ENCODE results near the gene TRNP1.

The TRNP1 gene

GRCh38 chr1:27004471-27005165 is 11.1 kb downstream of the TRNP1 start:
- Histone ChIP-seq H3K4me3 (ENCODE audit: low read length) (no peak overlapping the region), H3K36me3 (ENCODE audit: insufficient read depth, low read length) (peaks cover 43% of the 10 kb centered on the region), H3K27me3 (ENCODE audit: insufficient read depth, low read length) (no peaks in the 10 kb centered on the region), H3K9me3 (ENCODE audit: insufficient read depth, low read depth, low read length) (no peaks in the 10 kb centered on the region), H3K9ac (ENCODE audit: low read depth, low read length) (peak overlapping the region; percentile 6; the same call in 1 of the 2 replicates), H3K4me1 (ENCODE audit: insufficient read depth, low read length) (peaks cover 69% of the 10 kb centered on the region), H3K27ac (ENCODE audit: low read depth, low read length) (peak overlapping the region; percentile 98; the same call in 1 of the 2 replicates)
- 66% methylated on average over 10 of the region's 10 CpGs for WGBS

- Histone ChIP-seq H3K4me3 (ENCODE audit: low read length) (no peak overlapping the region), H3K36me3 (ENCODE audit: insufficient read depth, low read length) (peaks cover 43% of the 10 kb centered on the region), H3K27ac (ENCODE audit: low read depth, low read length) (peak overlapping the region; percentile 98), H3K27me3 (ENCODE audit: insufficient read depth, low read length) (no peaks in the 10 kb centered on the region), H3K9ac (ENCODE audit: low read depth, low read length) (peak overlapping the region; percentile 6; the same call in 1 of the 2 replicates), H3K9me3 (ENCODE audit: insufficient read depth, low read depth, low read length) (no peaks in the 10 kb centered on the region), H3K4me1 (ENCODE audit: insufficient read depth, low read length) (peaks cover 69% of the 10 kb centered on the region)
- WGBS, result 85% methylated on average over 3 of the region's 3 CpGs
These were observed 11.7 kb downstream of the TRNP1 start for GRCh38 chr1:27005166-27005530.

- H3K27me3 ChIP-seq (ENCODE audit: insufficient read depth, low read length), result no peaks in the 10 kb centered on the region
- peaks cover 38% of the 10 kb centered on the region for H3K36me3 ChIP-seq (ENCODE audit: insufficient read depth, low read length)
- H3K9me3 ChIP-seq (ENCODE audit: insufficient read depth, low read depth, low read length), result no peaks in the 10 kb centered on the region
- WGBS, result 93% methylated on average over 48 of the region's 48 CpGs
- no peak overlapping the region for H3K4me3 ChIP-seq (ENCODE audit: low read length)
- H3K9ac ChIP-seq (ENCODE audit: low read depth, low read length), result peak overlapping the region; percentile 64
- peak overlapping the region; percentile 98 for H3K27ac ChIP-seq (ENCODE audit: low read depth, low read length)
- peaks cover 67% of the 10 kb centered on the region for H3K4me1 ChIP-seq (ENCODE audit: insufficient read depth, low read length)
These were observed 12.4 kb downstream of the TRNP1 start for GRCh38 chr1:27005648-27006496.

GRCh38 chr1:27006683-27007082 is 13.2 kb downstream of the TRNP1 start:
- no peaks in the 10 kb centered on the region for H3K9me3 ChIP-seq (ENCODE audit: insufficient read depth, low read depth, low read length)
- WGBS, result 50% methylated on average over 13 of the region's 13 CpGs
- H3K27me3 ChIP-seq (ENCODE audit: insufficient read depth, low read length), result no peaks in the 10 kb centered on the region
- H3K36me3 ChIP-seq (ENCODE audit: insufficient read depth, low read length), result peaks cover 38% of the 10 kb centered on the region
- peak overlapping the region; percentile 64 for H3K9ac ChIP-seq (ENCODE audit: low read depth, low read length)
- no peak overlapping the region for H3K4me3 ChIP-seq (ENCODE audit: low read length)
- H3K4me1 ChIP-seq (ENCODE audit: insufficient read depth, low read length), result peaks cover 67% of the 10 kb centered on the region
- peak overlapping the region; percentile 98 for H3K27ac ChIP-seq (ENCODE audit: low read depth, low read length)

DNA sequence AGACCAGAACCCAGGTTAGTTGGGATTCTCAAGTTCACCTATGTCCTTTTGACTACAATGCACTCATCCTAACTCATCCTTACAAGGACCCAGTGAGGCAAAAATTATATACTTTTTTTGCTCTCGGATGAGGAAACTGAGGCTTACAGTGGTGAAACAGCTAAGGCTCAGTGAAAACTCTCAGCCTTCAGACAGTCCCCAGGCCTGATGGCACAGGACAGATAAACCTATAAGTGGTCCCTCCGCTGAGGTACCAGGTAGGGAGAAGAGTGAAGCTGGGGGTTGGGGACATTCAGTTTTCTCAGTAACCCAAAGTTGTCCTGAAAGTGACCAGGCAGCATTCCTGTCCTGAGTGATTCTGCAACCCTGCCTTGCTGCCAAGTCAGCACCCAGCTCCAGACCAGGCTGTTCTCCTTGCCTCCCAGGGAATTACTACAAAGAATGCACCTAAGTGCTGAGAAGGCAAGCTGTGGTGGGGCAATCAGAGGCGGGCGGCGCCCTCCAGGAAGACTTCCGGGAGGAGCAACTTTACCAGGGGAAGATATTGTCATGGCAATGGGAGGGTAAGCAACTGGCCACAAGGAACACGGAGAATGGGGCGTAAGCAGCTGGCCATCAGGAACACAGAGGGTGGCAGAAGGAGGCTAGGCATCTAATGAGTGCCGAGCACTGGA is 14.6 kb downstream of the TRNP1 start:
- 34% methylated on average over 9 of the region's 9 CpGs for WGBS

GRCh38 chr1:27009601-27010197 is 16.2 kb downstream of the TRNP1 start:
- H3K4me3 ChIP-seq (ENCODE audit: low read length), result peak overlapping the region; percentile 91
- no peaks in the 10 kb centered on the region for H3K27me3 ChIP-seq (ENCODE audit: insufficient read depth, low read length)
- H3K9ac ChIP-seq (ENCODE audit: low read depth, low read length), result no peak overlapping the region; the same call in 1 of the 2 replicates
- 64% methylated on average over 6 of the region's 6 CpGs for WGBS
- no peaks in the 10 kb centered on the region for H3K9me3 ChIP-seq (ENCODE audit: insufficient read depth, low read depth, low read length)
- H3K4me1 ChIP-seq (ENCODE audit: insufficient read depth, low read length), result peaks cover 54% of the 10 kb centered on the region
- peak overlapping the region; percentile 80; the same call in 1 of the 2 replicates for H3K27ac ChIP-seq (ENCODE audit: low read depth, low read length)
- peaks cover 25% of the 10 kb centered on the region for H3K36me3 ChIP-seq (ENCODE audit: insufficient read depth, low read length)

More for the DNA sequence above, 14.6 kb downstream of the TRNP1 start:
- H3K27ac ChIP-seq (ENCODE audit: low read depth, low read length), result peak overlapping the region; percentile 94
- H3K36me3 ChIP-seq (ENCODE audit: insufficient read depth, low read length), result peaks cover 38% of the 10 kb centered on the region
- peaks cover 64% of the 10 kb centered on the region for H3K4me1 ChIP-seq (ENCODE audit: insufficient read depth, low read length)
- H3K9ac ChIP-seq (ENCODE audit: low read depth, low read length), result peak overlapping the region; percentile 57
- peak overlapping the region; percentile 30 for H3K4me3 ChIP-seq (ENCODE audit: low read length)
- H3K9me3 ChIP-seq (ENCODE audit: insufficient read depth, low read depth, low read length), result no peaks in the 10 kb centered on the region
- no peaks in the 10 kb centered on the region for H3K27me3 ChIP-seq (ENCODE audit: insufficient read depth, low read length)

GRCh38 chr1:27010226-27010994 is 16.9 kb downstream of the TRNP1 start:
- WGBS, result 41% methylated on average over 5 of the region's 5 CpGs
- H3K4me3 ChIP-seq (ENCODE audit: low read length), result peak overlapping the region; percentile 91
- no peaks in the 10 kb centered on the region for H3K9me3 ChIP-seq (ENCODE audit: insufficient read depth, low read depth, low read length)
- peak overlapping the region; percentile 6; the same call in 1 of the 2 replicates for H3K9ac ChIP-seq (ENCODE audit: low read depth, low read length)
- H3K36me3 ChIP-seq (ENCODE audit: insufficient read depth, low read length), result peaks cover 18% of the 10 kb centered on the region
- H3K27me3 ChIP-seq (ENCODE audit: insufficient read depth, low read length), result no peaks in the 10 kb centered on the region
- H3K27ac ChIP-seq (ENCODE audit: low read depth, low read length), result peak overlapping the region; percentile 80; the same call in 1 of the 2 replicates
- H3K4me1 ChIP-seq (ENCODE audit: insufficient read depth, low read length), result peaks cover 47% of the 10 kb centered on the region

- Histone ChIP-seq H3K27me3 (ENCODE audit: insufficient read depth, low read length) (no peaks in the 10 kb centered on the region), H3K36me3 (ENCODE audit: insufficient read depth, low read length) (peaks cover 10% of the 10 kb centered on the region), H3K27ac (ENCODE audit: low read depth, low read length) (peak overlapping the region; percentile 71; the same call in 1 of the 2 replicates), H3K4me3 (ENCODE audit: low read length) (peak overlapping the region; percentile 91), H3K4me1 (ENCODE audit: insufficient read depth, low read length) (peaks cover 41% of the 10 kb centered on the region), H3K9me3 (ENCODE audit: insufficient read depth, low read depth, low read length) (no peaks in the 10 kb centered on the region), H3K9ac (ENCODE audit: low read depth, low read length) (peak overlapping the region; percentile 79)
- under 1% methylated on average over 10 of the region's 15 CpGs for WGBS
These were observed 17.7 kb downstream of the TRNP1 start for GRCh38 chr1:27011058-27011764.

DNA sequence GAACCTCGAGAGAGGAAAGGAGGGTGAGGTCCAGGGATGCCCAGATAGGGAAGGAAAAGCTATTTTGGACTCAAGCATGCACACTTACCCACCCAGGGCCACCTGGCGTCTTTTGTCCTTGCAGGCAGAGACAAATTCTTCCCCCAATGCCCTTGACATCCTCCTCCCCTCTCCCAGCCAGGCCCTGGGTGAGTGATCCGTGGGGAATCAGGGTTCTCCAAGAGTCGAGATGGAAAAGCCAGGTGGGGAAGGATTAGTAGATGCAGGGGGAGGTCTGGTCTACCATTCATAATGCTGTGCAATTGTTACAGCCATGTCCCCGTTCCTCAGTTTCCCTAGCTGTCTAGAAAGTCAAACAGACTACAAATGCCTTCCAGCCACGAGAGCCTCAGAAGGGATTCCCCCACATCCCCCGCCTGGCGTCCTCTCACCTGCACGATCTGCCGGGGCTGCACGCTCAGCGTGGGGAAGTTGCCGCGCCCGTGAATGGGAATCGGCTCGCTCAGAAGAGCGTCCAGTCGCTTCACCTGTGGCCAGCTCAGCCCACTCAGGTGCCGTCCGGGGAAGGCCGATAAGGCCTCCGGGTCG is 18.6 kb downstream of the TRNP1 start:
- no peaks in the 10 kb centered on the region for H3K27me3 ChIP-seq (ENCODE audit: insufficient read depth, low read length)
- peaks cover 4% of the 10 kb centered on the region; the same call in 1 of the 2 replicates for H3K36me3 ChIP-seq (ENCODE audit: insufficient read depth, low read length)
- H3K4me3 ChIP-seq (ENCODE audit: low read length), result peak overlapping the region; percentile 91
- H3K9me3 ChIP-seq (ENCODE audit: insufficient read depth, low read depth, low read length), result no peaks in the 10 kb centered on the region
- WGBS, result 2% methylated on average over 24 of the region's 24 CpGs
- peaks cover 34% of the 10 kb centered on the region for H3K4me1 ChIP-seq (ENCODE audit: insufficient read depth, low read length)
- peak overlapping the region; percentile 71 for H3K27ac ChIP-seq (ENCODE audit: low read depth, low read length)
- peak overlapping the region; percentile 79 for H3K9ac ChIP-seq (ENCODE audit: low read depth, low read length)

Measured in HUES64 (cell line).